Measurements from ENCODE around the gene TFAP2D.

GRCh38 chr6:50818020-50818419 lies 104.7 kb downstream of the TFAP2D start:
- TF ChIP-seq, protein P1, sequence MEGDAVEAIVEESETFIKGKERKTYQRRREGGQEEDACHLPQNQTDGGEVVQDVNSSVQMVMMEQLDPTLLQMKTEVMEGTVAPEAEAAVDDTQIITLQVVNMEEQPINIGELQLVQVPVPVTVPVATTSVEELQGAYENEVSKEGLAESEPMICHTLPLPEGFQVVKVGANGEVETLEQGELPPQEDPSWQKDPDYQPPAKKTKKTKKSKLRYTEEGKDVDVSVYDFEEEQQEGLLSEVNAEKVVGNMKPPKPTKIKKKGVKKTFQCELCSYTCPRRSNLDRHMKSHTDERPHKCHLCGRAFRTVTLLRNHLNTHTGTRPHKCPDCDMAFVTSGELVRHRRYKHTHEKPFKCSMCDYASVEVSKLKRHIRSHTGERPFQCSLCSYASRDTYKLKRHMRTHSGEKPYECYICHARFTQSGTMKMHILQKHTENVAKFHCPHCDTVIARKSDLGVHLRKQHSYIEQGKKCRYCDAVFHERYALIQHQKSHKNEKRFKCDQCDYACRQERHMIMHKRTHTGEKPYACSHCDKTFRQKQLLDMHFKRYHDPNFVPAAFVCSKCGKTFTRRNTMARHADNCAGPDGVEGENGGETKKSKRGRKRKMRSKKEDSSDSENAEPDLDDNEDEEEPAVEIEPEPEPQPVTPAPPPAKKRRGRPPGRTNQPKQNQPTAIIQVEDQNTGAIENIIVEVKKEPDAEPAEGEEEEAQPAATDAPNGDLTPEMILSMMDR (IDR thresholded peaks at IDR 0.05): no peak
- TF ChIP-seq POLR2A (IDR thresholded peaks at IDR 0.05): no peak

Data from right lobe of liver (tissue), 4 donors.